Activated effector memory CD4-positive, alpha-beta T cell treated with Interleukin-2 at 50 U/mL for 16 hours (primary cell): ENCODE results near the gene BAIAP3.
"Not testable (repeated sequence)": the region's sequence is repeated elsewhere in the genome, so short reads cannot be mapped to it uniquely, and the experiment has no call there.

Experiments
- DNase-seq: peaks from one replicate; pipeline ENCODE4 v3.0.0-alpha.2; 2020

Gene BAIAP3

DNA sequence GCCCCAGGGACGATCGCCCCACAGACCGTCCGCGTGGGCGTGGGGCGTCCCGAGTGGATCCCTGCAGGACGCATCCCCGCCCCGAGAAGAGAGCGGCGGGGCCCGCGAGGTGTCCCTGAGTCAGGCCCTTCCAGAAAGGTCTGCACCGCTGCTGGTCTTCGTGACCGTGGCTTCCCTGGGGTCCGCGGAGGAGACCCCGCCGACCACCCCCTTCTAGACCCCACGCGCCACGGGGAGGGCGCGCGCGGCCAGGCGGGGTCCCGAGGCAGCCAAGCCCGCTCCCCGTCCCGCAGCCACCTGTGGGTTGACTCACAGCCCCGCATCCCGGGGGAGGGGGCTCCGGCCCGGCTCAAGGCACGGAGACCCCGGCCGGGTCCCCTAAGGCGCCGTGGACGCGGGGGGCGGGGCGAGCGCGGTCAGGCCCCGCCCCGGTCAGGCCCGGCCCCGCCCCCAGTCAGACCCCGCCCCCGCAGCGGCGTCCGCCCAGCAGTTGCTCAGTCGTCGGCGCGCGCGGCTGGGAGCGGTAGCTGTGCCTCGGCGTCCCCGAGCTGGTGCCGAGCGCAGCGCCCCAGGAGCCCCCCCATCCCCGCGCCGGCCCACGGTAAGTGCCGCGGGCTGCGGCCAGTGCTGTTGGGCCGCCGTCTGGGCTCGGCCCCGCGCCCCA is at the start of gene BAIAP3:
Gene BAIAP3 (plus strand): TSS at position 497 of the 664 bp plus-strand sequence. CDS start 4,905 bp downstream, outside the sequence.
- DNase-seq = peak; percentile 30

DNA sequence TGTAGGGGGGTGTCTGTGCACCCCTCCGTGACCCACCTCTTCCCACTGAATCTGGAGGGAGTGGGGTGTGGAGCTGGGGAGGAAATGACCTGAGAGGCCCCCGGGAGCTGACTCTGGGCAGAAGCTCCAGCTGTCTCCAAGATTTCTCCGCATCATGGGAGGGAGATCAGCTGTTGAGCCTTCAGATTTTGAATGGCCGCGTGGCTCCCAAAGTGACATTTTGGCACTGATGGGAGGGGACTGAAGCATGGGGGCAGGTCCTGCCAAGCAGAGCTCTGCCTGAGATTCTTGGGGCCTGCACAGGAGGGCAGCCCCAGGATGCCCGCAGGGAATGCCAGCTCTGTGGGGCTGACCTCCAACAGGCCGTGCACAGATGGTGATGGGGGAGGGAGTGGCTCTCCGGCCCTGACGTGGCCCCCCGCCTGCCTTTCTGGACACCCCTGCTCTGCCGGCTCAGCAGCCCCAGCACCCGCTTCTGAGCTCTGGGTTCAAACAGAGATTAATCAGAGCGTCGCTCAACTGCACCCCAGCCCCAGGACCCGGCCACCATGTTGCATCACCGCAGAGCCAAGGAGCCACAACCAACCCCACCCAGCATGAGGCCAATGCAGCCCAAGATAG is 49.3 kb upstream of the BAIAP3 start:
- DNase-seq = no peak

- no peak for DNase-seq
Measured at GRCh38 chr16:1285669-1286512, 47.6 kb upstream of the BAIAP3 start.

DNA sequence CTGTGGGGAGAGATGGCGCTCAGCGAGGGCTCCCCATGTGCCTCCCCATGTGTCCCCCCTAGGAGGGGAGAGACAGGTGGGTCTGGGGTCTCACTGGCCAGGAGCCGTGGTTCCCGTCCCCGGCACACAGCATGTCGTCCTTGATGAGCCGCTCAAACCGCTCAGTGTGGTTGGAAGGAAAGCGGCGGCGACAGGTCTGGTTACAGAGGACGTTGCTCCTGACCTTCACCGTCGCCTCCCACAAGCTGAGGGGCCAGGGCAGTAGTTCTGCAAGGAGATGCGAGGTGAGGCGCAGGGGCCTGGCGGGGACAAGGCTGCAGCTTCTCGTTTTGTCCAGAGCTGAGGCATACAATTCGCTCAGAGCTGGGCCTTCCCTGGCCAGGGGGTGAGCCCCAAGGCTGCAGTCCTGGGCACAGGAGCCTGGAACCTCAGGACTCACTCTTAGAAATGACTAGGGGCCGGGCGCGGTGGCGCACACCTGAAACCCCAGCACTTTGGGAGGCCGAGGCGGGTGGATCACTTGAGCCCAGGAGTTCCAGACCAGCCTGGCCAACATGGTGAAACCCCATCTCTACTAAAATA is 46.8 kb upstream of the BAIAP3 start:
- no peak for DNase-seq

DNA sequence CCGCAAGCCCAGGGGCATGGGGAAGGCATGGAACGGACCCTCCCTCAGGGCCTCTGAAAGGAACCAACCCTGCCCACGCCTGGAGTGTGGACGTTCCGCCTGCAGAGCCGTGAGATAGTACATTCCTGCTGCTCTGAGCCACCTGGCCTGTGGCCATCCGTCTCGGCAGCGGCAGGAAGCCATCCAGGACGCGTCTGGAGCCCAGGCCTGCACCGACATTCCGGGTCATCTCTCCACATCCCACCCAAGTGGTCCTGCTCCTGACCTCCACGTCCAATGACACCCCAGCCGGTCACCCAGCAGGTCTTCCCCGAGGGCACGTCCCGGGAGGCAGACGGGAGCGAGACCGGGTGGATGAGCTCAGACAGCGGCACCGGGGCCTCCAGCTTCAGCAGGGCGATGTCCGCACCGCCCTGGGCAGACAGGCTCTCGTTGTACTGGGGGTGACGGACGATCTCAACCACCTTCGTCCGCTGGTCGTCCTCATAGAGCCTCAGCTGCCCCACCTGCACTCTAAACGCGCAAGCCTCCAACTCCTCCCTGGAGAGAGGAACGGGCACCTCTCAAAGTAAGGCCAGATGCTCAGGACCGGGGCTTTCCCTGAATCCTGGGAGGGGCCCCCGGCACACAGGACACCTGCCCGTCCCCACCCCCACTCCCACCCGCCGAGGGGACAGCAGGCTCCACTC is 45.3 kb upstream of the BAIAP3 start:
- no peak for DNase-seq

DNA sequence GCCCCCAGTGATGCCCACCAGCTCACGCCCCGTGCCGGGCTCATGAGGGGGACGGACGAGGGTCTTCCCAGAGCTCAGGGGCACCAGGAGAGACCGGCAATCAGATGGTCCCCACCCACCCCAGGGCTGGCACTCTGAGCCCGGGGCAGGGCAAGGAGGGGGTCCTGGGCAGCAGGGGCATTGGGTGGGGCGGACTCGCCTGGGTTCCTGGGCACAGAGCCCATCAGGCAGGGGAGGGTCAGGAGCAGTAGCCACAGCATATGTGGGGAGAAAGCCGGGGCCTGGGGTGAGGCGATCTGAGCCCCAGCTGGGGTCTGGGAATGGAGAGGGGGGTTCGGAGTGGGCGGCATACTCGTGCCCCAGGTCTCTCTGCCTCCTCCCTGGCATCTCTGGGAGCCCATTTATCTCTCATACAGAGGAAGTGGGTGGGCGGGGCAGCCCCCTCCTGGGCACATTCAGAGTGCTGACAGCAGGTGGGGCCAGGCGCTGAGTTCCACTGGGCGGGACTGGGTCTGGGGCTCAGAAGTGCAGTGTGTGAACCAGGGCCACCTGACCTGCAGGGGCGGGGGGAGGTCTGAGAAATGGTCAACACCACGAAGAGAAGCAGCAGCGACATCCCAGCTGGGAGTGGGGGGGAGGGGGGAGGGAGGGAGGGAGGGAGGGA is 44.5 kb upstream of the BAIAP3 start:
- DNase-seq = no peak

DNA sequence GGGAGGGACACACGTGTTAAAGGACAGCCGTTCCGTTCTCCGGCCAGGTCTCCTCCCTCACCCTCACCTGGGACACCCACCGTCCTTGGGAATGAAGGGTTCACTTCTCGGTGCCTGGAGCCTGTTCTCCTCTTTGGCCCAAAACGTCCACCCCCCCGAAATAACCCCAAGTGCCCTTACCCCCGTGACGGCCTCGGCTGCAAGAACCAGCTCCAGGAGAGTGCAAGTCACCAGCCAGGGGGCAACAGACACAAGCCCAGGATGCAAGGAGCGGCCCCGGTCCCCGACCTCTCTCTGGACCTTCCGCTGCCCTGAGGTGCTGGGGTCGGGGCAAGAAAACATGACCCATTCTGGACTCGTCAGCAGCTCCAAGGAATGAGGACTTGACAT is 44.0 kb upstream of the BAIAP3 start:
- DNase-seq = no peak

- no peak for DNase-seq
Measured at GRCh38 chr16:1290063-1290501, 43.4 kb upstream of the BAIAP3 start.

DNA sequence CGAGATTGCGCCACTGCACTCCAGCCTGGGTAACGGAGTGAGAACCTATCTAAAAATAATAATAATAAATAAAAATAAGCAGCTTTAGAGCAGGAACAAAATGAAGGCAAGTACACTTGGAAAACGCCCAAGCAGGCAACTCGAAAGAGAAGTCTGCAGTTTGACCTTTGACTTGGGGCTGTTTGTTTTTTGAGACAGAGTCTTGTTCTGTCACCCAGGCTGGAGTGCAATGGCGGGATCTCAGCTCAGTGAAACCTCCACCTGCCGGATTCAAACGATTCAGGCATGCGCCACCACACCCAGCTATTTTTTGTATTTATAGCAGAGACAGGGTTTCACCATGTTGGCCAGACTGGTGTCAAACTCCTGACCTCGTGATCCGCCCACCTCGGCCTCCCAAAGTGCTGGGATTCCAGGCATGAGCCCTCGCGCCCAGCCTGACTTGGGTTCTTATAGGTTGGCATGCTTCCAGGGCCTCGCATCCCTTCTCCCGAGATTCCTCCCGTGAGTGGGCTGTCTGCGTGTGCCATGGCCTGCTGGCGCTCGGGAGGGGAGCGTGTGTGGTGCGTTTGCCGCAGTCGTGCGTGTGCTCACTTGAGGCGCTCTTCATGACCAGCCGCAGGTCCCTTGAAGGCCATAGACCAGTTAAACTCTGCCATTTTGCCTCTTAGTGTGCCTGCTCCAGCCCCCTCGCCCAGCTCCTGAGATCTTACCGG is 42.4 kb upstream of the BAIAP3 start:
- no peak for DNase-seq

DNA sequence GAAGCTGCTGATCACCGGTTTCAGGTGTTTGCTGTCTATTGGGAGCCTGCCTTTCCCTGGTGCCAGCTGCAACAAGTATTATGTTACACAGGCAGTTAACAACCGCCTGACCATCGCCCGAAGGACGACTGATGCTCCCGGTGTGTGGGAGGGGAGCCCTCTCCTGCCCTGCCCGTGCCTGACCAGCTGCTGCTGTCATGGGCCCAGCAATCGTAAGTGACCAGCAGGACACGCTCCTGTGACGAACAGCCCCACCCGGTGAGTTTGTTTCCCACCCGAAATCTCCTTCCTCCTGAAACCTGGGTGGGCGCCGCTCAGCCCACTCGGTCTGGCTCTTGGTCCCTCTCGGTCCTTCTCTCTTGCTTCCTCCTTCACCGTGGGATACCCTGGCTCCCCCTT is 41.9 kb upstream of the BAIAP3 start:
- DNase-seq = no peak

DNA sequence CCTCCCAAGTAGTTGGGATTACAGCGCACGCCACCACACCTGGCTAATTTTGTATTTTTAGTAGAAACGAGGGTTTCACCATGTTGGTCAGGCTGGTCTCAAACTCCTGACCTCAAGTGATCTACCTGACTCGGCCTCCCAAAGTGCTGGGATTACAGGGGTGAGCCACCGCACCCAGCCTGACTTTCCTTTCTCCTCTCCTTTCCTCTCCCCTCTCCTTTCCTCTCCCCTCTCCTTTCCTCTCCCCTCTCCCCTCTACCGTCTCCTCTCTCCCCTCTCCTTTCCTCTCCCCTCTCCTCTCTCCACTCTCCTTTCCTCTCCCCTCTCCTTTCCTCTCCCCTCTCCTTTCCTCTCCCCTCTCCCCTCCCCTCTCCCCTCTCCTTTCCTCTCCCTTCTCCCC is 41.2 kb upstream of the BAIAP3 start:
- DNase-seq = not testable (repeated sequence)

DNA sequence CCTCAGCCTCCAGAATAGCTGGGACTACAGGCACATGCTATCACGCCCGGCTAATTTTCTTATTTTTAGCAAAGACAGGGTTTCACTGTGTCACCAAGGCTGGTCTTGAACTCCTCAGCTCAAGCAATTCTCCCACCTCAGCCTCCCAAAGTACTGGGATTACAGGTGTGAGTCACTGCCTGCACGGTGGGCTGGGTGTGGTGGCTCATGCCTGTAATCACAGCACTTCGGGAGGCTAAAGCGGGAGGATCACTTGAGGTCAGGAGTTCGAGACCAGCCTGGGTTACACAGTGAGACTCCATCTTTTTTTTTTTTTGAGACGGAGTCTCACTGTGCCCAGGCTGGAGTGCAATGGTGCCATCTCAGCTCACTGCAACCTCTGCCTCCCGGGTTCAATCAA is 40.6 kb upstream of the BAIAP3 start:
- not testable (repeated sequence) for DNase-seq

GRCh38 chr16:1293921-1294656 is 39.4 kb upstream of the BAIAP3 start:
- DNase-seq = no peak

- no peak for DNase-seq
Measured at GRCh38 chr16:1295465-1295864, 38.0 kb upstream of the BAIAP3 start.

DNA sequence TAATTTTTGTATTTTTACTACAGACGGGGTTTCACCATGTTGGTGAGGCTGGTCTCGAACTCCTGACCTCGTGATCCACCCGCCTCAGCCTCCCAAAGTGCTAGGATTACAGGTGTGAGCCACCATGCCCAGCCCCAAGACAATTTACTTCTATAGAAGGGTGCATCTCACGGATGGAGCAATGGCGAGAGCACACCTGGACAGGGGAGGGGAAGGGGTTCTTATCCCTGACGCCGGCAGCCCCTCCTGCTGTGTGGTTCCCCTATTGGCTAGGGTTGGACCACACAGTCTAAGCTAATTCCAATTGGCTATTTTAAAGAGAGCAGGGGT is 36.8 kb upstream of the BAIAP3 start:
- not testable (repeated sequence) for DNase-seq

DNA sequence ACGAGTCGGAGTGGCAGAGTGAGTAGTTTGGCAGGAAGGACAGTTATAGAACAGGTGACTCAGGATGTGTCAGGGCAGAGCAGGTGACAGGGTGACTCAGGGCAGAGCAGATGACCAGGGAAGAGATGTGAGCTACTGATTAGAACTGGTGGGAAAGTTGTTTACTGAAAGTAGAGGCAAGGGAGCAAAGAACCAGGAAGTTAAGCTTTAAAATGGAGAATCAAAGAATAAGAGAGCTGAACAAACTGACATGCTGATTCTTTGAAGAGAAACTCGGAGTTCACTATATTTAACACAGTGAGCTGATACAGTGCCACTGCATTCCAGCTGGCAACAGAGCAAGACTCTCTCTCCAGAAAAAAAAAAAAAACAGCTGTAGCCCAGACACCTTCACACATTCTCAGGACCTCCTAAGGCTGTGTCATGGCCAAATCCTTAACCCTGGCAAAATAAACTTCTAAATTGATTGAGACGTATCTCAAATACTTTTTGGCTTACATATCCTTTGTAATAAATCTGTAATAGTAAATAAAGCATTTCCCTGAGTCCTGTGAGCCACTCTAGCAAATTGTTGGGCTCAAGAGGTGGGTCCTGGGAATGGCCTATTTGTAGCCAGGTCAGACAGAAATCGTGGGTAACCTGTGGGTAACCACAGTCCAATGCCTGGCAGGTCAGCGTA is 36.3 kb upstream of the BAIAP3 start:
- DNase-seq = no peak

DNA sequence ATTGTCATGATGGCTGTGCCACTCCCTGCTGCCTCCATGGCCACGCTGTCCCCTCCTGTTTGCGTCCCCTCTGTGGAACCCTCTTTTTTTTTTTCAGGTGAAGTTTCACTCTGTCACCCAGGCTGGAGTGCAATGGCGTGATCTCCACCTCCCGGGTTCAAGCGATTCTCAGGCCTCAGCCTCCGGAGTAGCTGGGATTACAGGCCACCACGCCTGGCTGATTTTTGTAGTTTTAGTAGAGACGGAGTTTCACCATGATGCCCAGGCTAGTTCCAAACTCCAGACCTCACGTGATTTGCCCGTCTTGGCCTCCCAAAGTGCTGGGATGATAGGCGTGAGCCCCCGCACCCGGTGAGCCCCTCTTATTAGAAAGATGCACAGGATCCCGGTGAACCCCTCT is 35.0 kb upstream of the BAIAP3 start:
- DNase-seq = no peak

- no peak for DNase-seq
Measured at GRCh38 chr16:1299012-1299867, 34.2 kb upstream of the BAIAP3 start.

DNA sequence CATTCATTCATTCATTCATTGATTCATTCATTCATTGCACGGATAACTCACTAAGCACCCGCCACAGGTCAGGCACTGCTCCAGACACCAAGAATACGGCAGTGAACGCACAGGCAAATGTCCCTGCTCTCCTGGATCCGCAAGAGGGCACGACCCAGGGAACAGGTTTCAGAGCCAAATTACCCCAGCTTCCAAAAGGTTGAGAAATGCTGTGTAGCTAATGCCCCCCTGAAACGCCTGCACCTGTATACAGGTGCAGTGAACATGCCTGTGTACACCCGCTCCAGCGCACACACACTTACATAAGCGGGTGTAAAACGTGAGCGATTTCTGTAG is 33.6 kb upstream of the BAIAP3 start:
- DNase-seq = no peak
